Smooth muscle cell of trachea (primary cell): ENCODE data around the gene IRS4. TPM values are rescaled to one million over a fixed set of nuclear protein-coding genes. Genes with fewer than 3 reads are reported as not detected.

Experiments used
- total RNA-seq: library from RNA; depleted of rRNA; stranded (reverse); fragments of >200 nt; gene quantifications from 2 replicates; pipeline ENCODE4 v1.2.1, GENCODE V29; 2014

The IRS4 gene
- total RNA-seq: not detected in 2 replicates

DNA sequence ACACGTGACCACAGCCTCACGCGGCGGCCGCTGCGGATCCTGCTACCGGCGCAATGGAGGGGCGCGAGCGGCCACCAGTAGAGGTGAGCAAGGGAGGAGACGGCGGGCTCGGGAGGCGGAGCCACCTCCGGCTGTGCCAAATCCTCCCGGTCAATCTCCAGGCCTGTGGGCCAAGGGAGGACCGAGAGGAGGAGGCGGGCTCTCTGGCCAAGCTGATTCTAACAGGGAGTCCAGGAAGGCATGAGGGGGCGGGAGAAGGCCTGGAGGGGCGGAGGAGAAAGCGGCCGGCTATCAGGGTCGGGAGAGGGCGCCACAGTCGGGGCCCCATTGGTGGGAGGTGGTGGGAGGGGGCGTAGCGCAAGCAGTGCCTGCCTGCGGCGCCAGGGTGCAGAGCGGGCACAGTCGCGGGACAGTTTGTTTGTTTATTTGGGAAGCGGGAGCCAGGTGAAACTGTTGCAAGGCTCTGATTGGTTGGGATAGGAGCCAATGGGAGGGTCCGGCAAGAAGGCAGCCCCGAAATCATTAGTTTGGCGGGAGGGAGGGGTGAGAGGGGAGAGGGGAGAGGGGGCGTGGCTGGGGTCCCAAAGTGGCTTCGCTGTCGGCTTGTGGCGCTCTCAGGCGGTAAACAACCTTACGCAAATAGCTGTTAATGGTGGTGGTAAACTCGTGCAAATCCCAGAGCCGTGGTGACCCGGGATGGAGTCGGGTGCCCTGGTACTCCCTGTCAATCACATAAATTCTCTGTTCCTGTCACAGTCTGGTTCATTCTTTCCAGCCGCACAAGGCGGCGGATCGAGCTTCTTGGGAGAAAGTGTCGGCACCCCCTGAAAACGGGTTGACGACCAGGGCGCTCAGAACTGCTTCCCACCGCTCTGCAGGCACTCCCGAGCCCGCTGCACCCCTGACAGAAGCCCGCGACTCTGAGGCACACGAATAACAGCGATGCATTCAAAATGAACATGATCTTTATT is at the start of gene IRS4:
Gene IRS4, minus strand, starts transcription at position 55 of the 971 bp plus-strand sequence.

